HG02798 (cell line): ENCODE results near the gene POU2F2.

Source experiments
- ATAC-seq: cut with Tn5 transposase; IDR thresholded peaks from one replicate; pipeline ENCODE4 v1.9.1; 2021; ENCODE audit warnings: mild to moderate bottlenecking; ENCODE audit not compliant: unreplicated experiment, poor library complexity

Gene POU2F2

DNA sequence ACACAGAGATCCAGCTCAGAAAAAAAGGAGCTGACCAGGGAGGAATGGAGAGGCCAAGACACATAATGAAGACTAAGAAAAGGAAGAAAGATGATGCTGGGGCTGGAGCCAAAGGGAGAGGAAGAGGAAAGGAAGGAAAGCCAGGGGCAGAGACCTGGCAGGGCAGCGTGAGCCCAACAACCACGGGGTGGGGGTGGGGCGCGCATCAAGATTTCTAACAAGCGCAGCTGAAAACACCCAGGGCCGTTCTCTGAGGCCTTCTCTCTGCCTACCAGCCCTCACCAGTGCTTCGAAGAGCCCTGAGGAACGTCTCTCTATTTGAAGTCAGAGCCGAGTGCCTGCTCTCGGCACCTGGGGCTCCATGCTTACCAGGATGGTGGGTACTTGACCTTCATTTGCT is 23.6 kb upstream of the POU2F2 start:
- no peak for ATAC-seq

DNA sequence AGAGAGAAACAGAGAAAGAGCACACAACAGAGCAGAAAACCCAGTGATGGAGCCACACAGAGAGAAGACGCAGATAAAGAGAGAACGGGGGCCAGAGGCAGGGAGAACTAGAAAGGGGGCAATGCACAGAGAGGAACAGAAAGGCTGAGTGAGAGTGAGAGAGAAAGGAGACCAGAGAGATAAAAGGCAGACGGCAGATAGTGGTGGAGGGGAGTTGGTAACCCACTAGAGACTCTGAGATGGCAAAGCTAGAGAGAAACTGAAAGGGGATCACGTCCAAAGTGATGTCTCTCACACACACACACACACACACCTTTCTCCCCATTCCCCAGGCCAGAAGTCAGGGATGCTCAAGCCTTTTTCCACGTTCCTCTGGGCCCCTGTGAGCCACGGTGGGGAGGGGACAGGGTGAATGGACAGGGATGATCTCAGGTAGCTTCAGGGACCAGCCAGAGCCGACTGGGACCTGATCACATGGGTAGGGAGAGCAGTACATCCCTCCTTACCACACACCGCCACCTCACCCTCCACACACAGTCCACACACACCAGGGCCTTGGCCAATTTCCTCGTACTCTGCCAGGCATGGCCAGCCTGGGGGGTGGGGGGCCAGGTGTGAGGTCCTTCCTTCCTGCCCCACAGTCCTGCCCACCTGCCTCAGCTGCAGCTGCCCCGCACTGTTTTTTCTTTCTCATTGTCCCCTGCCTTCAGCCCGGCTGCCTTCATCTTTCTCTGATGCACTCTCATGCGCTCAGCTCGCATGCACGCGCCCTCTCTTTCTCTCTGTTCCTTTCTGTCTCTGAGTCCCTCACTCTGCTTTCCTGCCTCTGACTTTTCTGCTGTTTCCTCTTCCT is 22.5 kb upstream of the POU2F2 start:
- no peak for ATAC-seq

DNA sequence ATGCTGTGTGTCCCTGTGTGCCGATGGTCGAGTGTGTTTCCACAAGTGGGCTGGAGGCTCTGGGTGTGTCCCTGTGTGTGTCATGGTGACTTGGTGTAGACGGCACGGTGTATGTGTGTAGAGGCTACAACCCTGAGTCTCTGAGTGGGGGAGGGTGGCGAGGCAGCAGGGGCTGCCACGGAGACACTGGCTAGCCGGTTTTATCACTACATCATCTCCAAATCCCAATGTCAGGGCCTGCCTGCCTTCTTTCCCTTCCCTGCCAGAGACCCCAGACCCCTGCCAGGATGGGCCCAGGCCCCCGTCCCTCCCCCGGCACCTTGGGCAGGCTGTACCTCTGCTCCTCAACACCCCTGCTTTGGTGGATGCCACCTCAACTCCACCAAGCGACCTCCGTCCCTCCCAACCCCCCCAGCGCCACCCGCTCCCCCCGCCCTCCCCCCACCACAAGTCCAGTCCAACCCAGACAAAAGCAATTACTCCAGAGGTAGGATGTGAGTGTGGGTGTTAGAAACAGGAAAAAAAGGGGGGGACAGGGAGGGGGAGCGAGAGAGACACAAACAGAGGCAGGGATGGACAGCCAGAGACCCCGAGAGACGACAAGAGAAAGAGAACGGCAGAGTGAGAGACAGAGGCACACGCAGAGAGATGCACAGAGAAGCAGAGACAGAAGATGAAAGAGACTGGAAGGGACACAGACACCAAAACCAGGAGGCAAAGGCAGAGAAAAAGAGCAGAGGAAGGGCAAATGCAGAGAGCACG is 21.6 kb upstream of the POU2F2 start:
- no peak for ATAC-seq

DNA sequence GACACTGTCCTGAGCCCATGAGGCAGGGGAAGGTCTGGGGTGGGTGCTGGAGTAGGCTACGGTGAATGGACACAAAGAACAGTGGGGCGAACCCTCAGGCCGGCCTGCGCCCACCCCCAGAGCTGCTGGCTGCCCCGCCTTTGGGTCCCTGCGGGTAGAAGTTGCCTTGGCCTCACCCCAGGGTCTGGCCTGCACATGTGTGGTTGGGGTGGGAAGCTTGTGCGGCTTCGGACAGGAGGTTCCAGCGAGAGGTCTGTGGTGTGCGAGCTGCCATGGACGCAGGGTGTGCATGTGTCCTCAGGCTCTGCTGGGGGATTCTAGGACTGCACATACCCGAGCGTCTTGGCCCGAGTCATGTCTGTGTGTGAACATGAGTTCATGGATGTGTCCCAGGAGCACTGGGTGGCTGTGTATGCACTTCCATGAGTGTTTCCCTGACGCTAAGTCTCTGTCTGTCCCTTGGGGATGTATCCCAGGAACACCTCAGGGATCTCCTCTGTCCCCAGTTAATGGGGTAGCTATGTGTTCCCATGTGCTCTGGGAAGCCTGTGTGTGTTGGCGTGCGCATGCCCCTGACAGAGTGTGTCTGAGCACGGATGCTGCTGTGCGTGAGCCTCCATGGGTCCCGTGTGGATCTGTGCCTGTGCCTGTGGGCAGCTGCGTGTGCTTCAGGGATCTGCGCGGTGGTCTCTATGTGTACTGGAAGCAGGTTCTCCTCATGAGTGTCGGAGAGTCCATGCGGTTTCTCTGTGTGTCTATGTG is 20.8 kb upstream of the POU2F2 start:
- no peak for ATAC-seq

DNA sequence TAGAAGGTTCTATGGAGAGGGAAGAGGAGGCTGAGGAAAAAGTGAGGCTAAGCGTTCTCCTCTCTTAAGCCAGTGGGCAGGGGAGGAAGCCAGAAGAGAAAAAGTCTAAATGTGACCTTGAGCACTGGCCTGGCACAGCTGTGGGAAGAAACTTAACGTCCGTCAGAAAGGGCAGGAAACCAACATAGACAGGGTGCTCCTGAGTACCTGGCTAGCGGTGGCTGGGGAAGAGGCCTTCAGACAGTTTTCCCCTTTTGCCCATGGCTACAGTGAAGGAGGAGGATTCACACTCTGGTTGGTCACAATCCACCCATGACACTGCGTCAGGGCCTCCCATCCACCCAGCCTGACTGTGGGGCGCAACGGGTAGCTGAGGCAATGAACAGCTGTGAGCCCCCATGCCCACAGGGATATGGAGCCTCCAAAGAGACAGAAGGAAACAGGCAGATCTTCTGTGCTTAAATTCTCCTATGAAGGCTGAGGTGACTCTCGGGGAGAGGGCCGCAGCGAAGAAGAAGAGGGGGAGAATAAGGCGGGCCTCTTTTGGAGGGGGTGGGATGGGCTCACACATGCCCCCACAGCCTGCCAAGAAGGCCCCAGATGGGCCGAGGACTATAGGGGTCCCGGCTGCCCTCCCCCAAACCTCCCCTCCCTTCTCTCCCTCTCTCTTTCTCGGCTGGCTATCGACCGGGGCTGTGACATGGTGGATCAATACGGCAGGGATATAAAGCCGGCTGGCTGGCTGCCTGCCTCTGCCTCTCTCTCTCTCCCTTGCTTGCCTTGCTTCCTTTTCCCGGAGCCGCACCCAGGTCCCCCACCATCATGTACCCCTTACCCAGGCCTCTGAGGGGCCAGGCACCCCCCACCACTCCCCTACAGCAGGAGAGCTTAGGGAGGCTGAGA is 19.8 kb upstream of the POU2F2 start:
- ATAC-seq, result no peak

DNA sequence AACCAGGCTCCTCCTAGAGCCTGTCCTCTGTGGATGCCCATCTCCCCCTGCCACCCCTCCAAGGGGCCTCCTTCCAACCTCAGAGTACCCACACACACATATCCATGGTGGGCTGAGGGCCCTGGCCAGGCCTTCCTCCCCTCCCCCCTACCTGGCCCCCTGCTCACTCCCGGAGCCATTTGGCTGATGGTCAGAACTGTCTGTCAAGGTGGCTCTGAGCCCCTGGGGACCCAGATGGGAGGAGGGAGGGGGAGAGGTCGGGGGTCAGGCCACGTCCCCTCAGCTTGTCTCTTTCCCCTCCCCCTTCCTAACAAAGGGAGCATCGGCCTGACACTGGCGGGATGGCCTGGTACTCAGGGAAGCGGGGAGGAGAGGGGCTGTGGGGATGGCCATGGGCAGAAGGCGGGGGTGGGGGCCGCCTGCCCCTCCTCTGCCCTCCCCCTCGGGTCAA is 18.7 kb upstream of the POU2F2 start:
- ATAC-seq, result no peak

DNA sequence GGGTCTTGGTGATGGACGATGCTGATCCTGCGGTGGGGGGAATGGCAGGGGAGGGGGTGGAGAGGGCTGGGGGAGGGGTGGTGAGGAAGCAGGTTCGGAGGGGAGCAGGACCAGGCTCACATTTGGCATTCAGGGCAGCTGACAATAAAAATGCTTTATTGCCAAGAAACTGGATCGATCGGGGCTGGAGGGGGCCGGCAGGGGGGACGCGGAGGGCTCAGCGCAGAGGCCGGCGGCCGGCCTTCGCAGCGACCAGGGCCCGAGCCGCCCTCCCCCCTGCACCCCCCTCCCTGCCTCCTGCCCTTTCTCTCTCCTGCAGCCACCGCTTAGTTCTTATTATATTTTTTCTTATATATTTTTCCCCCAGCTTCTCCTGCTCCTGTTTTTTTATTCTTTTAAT is 18.1 kb upstream of the POU2F2 start:
- no peak for ATAC-seq

DNA sequence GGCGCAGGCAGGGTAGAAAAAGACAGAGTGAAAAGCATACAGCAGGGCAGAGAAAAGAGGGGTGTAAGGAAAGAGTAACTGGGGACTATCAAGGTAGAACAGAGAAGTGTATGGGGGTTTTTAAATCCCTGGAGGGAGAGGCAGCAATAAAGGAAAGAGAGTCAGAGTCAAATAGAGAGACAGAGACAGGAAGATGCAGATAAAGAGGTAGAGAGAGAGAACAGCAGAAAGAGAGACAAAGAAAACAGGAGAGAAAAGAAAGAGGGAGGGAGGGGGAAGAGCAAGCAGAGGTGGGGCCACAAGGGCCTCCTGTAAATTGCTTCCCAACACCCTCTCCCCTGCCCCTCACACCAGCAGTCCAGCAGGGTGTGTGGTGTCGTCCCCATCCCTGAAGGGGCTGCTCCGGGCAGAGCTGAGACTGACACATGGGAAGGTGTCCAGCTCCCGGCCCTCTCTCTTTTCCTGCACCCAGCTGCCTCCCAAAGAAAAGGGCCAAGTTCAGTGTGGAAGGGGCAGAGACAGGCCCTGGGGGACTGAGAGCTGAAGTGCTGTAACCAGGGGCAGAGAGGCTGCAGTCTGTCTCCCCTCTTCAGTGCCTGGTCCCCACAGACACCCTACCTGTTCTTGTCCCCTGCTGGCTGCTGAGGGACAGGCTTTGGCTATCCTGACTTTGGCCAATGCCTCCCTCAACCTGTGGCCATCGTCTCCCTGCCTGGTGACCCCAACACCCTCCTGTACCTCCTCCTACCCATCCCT is 17.4 kb upstream of the POU2F2 start:
- no peak for ATAC-seq

DNA sequence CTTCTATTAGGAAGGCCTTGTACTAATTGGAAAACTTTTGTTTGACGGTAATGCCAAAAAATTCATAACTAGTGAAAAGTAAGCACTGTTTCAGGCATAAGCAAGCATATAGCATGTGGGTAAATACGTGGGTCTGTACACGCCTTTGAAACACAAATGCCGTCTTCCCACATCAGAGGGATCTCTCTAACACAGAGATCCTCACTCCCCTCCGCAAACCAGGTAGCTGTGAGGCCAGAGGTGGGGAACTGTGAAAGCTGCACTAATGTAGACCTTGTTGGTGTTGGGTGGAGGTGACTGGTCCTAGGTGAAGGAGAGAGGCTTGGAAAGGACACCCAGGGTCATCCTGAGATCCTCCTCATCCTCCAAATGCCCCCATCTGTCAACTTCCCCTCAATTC is 16.0 kb upstream of the POU2F2 start:
- no peak for ATAC-seq

DNA sequence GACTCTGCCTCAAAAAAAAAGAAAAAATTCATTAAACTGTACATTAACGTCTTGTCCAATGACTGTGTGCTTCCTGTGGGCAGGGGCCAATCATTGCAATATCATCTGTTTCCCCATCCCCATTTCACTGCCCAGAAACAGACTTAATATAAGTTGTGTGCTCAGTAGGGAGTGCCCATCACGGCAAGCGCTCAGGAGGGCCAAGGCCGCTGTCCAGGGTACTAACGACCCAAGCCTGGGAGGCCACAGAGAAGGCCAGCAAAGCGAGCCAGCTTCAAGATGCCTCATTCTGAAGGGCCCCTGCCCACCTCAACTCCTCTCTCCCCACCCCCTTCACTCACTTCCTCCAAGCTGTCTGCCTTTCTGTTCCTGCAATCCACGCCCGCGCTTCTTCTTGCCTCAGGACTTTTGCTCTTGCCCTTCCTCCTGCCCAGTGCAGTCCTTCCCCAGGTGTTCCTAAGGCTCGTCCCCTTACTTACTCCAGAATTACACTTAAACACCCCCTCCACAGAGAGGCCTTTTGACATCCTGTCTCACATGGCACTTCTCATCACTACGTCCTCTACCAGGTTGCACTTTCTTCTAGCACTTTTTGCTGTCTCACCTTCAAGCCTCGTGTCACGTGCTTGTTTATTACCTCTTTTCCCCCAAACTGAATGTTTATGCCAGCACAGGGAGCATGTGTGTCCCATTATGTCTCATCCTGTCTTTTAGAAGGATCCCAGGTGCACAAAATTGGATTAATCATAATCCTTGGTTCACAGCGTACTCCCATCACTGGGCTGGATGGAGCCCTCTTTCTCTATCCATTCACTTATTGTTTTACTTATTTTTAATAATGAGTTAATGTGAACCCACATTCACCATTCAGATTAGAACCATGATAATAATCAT is 11.3 kb upstream of the POU2F2 start:
- ATAC-seq, result no peak

DNA sequence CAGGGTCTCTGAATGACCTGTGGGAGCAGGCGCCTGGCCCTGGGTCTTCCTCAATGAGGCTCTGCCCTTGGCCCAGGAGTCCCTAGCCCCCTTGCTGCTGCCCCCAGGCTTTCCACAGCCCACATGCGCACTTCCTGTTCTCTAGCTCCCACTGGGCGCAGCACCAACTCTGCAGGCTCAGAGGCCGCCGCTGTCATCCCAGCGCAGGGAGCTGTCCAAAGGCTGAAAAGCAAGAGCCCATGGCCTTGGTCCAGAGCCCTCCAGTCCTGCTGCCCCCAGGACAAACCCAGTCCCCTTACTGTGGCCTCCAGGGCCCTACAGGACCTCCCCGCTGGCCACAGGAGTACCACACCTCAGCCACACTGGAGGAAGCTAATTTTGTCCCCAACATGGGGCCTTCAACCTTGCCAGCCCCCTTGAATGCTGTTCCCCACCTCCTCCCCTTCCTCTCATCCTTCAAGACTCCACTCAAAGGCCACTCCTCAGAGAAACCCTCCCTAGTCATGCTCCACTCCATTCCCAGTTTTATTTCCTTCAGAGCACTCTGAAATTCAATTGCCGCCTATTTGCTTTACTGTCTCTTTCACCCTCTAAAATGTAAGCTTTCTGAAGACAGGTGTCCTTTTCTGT is 8.0 kb upstream of the POU2F2 start:
- no peak for ATAC-seq

DNA sequence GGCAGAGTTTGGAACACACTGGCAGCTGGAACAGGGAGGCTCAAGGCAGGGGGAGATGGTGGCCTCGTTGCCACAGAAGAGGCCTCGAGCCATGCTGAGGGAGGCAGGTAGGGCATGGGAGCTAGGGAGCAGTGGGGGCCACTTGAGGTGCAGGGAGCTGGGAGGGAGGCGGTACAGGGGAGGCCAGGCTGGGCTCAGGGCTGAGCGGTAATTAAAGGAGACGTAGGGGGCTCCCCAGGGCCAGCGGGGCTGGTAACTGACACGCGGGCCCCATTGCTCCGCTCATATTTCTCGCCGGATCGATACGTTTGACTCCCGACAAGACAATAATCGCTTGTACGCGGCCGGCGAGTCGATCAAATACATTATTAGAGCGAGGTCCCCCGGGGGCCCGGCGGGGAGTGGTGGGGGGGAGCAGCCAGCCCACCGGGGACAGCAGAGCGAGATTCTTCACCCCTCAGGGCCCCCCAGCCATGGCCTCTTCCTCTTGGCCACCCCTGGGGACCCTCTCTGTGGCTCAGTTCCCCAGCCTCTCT is 2.4 kb upstream of the POU2F2 start:
- no peak for ATAC-seq

DNA sequence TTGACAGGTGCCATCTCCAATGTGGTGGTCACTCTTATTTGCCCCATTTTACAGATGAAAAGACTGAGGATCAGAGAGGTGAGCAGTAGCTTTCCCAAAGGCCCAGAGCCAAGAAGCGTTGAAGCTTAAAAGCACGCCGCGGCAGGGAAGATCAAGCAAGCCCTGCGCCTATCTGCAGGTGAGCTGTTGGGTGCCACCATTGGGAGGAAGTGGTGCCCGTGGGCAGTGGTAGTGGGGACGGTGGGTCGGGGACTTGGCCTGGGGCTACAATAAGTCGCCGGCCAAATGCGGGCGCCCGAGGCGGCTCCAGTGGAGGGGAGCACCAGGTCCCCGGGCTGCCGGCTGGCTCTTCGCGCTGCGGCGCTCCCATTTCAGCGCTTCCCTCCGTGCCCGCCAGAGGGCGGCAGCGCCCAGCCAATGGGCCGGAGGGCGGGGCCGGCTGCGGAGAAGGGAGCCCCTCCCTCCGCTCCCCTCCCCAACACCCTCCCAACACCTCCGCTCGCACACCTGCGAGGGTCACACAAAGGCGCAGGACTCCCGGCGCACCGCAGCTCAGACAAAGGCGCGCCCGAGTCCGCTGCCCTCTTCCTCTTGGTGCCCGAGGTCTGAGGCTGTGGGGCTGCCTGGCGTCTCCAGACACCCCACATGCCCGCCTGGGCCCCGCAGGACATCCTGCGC is 744 bp upstream of the POU2F2 start:
- ATAC-seq, result peak; percentile 48

DNA sequence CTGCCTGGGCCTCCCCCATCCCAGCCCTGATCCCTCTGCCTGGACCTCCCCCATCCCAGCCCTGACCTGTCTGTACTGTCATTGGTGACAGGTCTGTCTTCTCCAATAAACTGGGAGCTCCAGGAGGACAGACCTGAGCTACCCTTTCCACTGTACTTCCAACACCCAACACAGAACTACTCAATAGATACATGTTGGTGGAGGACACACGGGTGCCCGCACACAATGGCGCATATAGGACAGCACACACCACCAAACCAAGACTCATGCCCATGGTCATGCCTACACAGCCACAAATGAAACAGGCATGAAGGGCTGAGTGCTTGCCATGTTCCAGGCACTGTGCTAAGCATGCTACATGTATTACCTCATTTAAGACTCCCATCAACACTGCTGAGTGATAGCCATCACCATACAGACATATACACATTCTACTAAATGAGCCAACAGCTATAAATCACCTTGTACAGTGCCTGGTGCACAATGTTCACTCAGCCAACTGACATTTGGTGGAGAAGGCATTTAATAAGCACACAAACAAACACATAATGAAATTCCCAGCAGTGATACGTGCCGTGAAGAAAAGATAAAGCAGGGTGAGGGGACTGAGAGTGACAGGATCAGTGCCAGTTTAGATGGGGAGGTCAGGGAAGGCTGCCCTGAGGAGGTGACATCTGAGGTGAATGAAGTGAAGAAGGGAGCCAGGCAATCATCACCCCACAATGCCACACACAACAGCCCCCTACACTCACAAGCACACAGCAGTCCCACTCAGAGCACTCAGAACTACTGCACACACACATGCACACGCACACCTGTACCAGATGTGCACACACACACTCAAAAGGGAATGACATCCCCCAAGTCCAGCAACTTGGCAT is 857 bp downstream of the POU2F2 start:
- no peak for ATAC-seq

DNA sequence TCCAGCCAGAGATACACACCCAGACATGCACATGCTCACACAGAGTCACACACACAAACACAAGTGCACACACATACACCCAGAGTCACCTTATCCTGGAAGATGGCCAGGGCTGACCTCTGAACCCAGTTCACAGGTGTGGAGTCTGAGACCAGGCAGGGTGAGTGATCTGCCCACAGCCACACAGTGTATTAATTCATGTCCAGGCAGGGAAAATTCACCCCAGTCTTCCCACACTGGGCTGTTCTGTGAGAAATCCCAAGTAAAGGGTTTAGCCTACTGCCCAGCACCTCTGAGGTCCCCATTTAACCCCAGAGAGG is 2.0 kb downstream of the POU2F2 start:
- ATAC-seq, result no peak
